Mammary epithelial cell (primary cell): ENCODE results near the gene RAB26.

ENCODE experiments used
- EZH2 ChIP-seq: IDR thresholded peaks from 2 replicates; pipeline ENCODE4 v1.6.1; 2012; ENCODE audit warnings: low read length, inconsistent platforms, borderline replicate concordance
- TF ChIP-seq, protein P1 (sequence below), 2 donors: IDR thresholded peaks in 1 of 2; conservative IDR thresholded peaks in 1 of 2; 2 replicates each; pipeline ENCODE4 v1.5.1; 2011 to 2012; ENCODE audit warnings: inconsistent platforms in 2 of 2, low read length in 2 of 2, mild to moderate bottlenecking in 2 of 2, control low read depth in 1 of 2, low read depth in 1 of 2; ENCODE audit not compliant: insufficient read depth in 1 of 2; ENCODE audit errors: extremely low read depth in 1 of 2

DNA sequence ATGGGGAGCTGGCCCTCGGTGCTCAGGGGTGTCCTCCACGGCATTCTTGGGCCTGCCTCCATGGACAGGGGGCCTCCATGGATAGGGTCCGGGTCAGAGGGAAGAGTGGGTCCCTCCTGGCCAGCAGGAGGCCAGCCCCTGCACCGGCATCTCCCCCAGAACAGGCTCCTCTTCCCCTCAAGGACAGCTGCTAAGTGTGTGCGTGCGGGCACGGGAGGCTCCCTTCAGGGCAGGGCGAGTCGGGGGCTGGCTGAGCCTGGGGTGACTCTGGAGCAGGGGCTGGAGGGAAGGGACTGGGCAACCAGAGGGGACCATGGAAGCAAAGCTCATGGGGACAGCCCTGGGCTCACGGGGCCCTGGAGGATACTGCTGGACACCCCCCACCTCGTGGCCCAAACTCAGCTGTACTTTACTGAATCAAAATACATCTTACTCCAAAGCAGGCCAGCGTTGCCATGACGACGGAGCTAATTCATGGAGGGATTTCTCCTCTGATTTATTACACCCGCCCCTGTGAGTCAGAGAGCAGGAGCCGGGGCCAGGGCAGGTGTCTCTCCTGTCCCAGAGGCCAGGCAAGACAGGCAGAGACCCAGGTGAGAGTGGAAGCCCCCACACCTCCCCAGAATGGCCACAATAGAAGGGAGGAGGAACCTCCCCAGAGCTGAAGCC lies 45.9 kb downstream of the RAB26 start:
- TF ChIP-seq, protein P1, sequence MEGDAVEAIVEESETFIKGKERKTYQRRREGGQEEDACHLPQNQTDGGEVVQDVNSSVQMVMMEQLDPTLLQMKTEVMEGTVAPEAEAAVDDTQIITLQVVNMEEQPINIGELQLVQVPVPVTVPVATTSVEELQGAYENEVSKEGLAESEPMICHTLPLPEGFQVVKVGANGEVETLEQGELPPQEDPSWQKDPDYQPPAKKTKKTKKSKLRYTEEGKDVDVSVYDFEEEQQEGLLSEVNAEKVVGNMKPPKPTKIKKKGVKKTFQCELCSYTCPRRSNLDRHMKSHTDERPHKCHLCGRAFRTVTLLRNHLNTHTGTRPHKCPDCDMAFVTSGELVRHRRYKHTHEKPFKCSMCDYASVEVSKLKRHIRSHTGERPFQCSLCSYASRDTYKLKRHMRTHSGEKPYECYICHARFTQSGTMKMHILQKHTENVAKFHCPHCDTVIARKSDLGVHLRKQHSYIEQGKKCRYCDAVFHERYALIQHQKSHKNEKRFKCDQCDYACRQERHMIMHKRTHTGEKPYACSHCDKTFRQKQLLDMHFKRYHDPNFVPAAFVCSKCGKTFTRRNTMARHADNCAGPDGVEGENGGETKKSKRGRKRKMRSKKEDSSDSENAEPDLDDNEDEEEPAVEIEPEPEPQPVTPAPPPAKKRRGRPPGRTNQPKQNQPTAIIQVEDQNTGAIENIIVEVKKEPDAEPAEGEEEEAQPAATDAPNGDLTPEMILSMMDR (conservative IDR thresholded peaks at IDR 0.05 in 1 of 2, IDR thresholded peaks at IDR 0.05 in 1 of 2; ENCODE audit: extremely low read depth in 1 of 2, insufficient read depth in 1 of 2, low read depth in 1 of 2, low read length in 2 of 2): no peak
- TF ChIP-seq EZH2: no peak
